IPS DF 4.7 (cell line): ENCODE measurements around the gene BORCS6.

Experiments used
- DNase-seq: peaks from one replicate; pipeline ENCODE4 v3.0.0-alpha.2; 2013; ENCODE audit warnings: low spot score; ENCODE audit errors: extremely low read depth

Gene BORCS6

GRCh38 chr17:8143581-8144400, 46.2 kb downstream of the BORCS6 start:
- DNase-seq: no peak

DNA sequence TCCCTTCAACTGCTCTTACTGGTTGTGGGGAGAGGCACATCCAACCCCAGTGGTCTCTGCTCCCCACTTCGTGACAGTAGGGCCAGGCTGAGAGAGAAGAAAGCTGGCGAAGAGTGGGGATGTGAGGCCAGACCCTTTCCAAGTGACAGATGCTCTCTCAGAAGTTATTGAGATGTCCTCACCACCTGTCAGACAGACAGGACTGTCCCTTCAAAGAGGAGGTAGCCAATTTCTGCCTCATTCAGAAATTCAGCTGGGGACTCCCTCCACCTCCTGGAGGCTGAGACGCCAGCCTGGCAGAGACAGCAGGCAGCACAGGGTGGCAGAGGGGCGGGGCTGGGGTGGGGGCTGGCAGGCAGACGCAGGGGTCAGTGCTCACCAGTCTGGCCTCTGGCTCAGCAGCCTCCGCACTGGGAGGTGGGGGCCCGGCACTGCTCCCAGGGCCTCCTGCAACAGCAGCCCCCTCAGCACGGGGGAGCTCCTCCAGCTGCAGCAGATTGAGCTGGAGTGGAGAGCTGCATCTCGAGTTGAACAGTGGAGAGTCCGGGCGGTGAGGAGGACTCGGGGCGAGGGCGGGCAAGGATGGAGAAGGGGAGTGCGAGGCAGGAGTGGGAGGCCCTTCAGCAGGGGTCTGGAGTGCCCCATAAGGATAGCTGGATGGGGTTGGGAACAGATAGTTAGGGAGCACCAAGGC, 46.9 kb downstream of the BORCS6 start:
- DNase-seq: no peak

DNA sequence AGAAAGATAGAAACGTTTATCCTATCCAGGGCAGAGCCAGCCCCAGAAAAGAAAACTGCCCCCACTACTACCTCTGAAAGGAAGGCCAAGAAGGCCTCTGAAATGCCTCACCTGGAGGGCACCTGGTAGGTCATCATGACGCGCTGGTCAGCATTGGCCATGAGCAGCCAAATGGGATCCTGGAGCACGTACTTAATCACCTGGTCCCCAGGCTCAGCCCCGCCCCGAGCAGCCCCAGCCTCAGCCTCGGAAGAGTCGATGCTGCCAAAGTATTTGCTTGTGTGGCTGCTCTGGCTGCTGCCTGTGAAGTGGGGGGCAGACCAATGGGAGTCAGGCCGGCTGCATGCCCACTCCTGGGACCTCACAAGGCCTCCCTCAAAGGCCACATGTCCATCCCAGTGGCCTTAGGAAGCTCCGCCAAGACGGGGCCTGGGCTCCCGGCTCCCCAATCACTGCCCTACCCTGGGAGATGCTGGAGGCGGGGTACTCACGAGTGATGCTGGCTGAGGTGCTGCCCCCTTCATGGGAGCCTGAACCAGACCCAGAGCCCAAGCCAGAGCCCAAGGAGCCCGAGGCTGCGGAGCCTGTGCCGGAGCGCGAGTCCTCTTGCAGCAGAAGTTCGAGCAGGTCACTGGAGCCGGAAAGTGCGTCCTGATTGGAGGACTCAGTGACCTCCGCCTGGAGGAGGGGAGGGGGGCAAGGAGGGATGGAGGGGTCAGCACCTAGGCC, 47.7 kb downstream of the BORCS6 start:
- no peak for DNase-seq

DNA sequence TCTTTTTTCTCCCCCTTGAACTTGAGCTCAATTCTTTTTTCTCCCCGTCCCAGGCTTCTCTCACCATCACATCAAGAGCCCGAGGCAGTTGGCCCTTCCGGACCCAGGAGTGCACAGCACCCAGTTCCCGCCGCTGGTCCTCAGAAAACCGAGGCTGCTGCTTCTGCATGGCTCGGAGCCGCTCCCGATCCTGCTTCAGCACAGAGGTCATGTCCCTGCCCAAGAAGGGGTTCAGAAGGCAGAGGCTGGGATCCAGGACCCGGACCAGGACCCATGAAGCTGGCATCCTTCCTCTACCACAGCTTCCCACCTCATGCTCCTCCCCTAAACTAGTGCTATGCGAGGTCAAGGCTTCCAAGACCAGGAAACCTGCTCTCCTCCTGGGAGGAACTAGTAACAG, 48.2 kb downstream of the BORCS6 start:
- DNase-seq: no peak

- DNase-seq: no peak
Measured at GRCh38 chr17:8141045-8141444, 48.9 kb downstream of the BORCS6 start.

DNA sequence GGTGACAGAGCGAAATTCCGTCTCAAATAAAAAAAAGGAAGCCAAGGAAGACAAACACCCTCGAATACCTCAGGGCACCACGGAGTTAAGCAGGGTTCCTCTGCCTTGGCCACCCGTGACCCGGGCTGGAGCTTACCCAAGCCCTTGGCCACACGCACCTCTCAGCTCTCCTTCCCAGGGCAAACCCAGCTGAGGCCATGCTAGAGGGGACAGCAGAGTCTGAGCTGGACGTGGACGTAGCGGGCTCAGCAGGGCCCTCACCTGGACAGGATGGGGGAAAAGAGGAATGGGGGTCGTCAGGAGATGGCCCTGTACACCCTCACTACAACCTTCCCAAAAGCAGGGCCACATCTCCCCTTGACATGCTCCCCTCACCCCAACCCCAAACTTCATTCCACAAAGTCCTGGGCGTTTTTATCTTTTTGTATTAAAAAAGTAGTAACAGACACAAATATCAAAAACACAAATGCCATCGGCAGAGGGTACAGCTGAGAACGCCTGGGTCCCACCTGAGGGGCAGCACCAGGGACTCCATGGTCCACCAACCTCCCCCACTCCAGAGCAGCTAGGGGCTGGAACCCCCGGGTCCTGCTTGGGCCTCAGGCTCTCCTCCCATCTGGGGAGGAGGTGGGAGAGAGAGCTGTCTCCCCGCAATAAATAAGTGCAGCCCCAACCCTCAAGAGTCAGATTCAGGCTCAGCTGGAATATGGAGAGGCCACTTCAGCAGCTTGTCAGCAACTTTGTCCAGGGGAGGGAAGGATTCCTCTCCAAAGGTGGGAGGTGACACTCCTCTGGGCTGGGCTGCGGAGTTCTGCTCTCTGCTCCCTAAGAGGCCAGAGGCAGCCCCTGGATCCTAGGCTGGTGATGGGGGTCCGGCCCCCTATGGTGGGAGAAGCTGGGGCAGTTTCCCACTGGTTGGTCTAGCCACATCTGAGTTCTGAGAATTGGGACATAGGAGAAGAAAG, 49.6 kb downstream of the BORCS6 start:
- no peak for DNase-seq

- DNase-seq: no peak
Measured at GRCh38 chr17:8138672-8139371, 51.2 kb downstream of the BORCS6 start.

DNA sequence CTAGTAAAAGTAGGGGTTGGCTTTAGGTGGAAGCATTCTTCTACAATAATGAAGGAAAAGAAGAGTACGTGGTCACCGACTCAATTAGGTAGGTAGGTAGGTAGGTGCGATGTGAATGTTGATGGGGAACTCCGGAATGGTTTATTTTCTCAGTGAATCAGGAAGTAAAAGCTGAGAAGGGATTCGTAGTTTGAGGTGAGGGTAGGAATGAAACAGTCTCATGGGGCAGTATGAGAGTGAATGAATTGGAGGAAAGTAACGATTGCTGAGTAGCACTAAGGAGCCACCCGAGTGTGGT, 51.7 kb downstream of the BORCS6 start:
- no peak for DNase-seq
